Stimulated activated CD8-positive, alpha-beta memory T cell treated with anti-CD3 and anti-CD28 coated beads, Interleukin-2, amount 100 ng/mL, for 48 hours (primary cell): ENCODE results near the gene CT47B1.
"Not testable (repeated sequence)": the region's sequence is repeated elsewhere in the genome, so short reads cannot be mapped to it uniquely, and the experiment has no call there.

Source experiments
- DNase-seq, 2 donors: peaks; one replicate each; pipeline ENCODE4 v3.0.0-alpha.2; 2020; ENCODE audit warnings: low read depth in 2 of 2

Gene CT47B1

GRCh38 chrX:120875766-120876165 is at the start of gene CT47B1:
Gene CT47B1 (minus strand): TSS chrX:120875866. CDS start chrX:120875670, 196 bp downstream.
- DNase-seq = not testable (repeated sequence)

DNA sequence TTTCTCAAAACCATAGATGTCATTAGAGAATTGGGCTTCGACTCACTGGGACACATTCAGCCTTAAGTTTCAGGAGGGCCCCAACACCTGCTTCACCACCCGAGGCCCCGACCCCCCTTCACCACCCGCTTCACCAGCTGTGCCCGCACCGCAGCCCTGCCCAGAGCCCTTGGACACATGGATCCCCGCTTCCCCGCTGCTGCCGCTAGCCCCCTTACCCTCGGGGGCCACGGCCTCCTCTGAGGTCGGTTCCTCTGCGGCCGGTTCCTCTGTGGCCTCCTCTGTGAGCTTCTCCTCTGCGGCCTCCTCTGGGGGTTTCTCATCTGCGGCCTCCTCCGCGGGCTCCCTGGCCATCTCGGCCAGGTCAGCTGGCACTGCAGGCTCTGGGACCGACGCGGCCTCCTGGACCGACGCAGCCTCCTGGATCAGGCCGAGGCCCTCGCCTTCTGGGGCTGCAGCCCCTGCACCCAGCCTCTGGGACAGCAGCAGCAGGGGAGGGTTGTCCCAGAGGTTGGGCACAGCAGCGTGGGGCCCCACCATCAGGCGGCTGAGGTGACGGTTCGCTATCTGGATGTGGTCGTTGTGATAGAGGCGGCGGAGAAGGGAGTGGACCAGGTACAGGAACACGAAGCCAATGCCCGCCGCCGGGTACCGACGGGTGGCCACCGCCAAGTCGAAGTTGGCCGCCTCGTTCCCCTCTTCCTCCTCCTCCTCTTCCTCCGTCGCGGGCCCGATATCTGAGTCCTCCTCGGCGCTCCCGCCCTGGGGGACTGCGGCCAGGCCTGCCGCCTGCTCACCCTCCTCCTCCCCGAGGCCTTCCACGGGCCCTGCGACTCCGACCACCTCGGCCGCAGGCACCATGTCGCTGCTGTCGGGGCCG is 748 bp downstream of the CT47B1 start:
- no peak for DNase-seq

DNA sequence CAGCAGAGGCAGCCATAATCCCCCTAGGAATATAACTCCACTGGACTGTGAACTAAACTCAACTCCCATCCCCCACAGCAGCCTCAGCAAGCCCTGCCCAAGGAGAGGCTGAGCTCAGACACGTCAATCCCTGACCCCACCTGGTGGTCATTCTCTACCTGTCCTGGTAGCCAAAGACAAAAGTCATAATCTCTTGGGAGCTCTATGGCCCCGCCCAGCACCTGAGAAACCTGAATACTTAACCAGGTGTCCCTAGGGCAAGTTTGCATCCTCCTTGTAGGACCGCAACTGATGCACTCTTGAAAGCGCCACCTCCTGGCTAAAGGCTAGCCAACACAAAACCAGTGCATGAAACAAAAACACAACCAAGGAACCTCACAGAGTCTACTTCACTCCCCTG is 18.4 kb downstream of the CT47B1 start:
- DNase-seq = no peak

DNA sequence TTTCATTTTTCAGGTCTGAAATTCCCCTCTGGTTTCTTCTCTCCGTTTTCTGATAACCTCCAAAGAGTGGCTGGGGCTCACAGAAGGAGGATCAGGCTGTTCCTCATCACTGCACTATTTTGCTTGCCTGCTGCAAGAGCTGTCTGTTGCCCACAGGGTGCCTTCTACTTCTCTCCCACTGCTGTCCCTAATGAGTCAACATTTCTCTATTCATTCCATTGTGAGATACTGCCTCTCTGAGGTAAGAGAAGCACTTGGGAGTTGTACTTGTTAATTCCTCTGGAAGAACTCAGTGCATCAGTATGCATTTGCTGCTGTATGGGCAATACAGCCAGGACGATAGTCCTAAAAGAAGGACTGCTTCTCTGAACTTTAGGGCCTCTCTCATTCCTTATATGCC is 34.8 kb downstream of the CT47B1 start:
- DNase-seq = no peak

DNA sequence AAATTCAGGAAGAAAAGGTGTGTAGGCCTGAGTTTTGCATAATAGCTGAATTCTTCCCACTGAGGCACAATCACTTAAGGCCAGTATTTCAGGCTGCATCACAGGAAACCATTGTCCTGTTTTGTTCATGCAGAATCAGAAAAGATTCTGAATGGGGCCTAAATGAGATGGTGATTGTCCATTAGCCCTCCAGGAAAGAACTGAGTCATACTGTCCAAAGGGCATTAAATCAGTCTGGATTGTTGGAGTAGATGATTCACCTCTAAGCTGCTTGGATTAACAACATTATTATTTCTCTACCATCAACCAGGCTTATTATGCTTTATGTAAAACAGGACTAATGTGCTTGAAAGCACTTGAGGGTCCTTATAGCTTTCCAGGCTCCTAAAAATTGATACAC is 36.2 kb downstream of the CT47B1 start:
- no peak for DNase-seq

GRCh38 chrX:120827213-120827612 is 48.5 kb downstream of the CT47B1 start:
- not testable (repeated sequence) for DNase-seq

DNA sequence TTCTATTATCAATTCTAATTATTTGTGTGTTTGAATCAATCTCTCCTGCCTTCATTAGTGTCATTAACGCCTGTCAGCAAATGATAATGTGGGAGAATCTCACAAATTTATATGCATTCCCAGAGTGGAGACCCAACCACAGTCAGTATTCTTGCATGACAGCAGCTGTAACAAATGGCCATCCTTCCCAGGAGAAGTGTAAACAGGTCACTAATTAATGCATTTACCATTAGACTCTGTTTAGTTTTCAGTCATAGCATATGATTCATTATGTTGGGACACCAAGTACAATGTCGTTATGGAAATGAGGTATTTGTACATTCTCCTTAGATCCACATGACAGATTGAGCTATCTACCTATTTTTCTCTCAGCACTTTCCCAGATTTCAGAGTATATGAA is 50.5 kb downstream of the CT47B1 start:
- DNase-seq = no peak

DNA sequence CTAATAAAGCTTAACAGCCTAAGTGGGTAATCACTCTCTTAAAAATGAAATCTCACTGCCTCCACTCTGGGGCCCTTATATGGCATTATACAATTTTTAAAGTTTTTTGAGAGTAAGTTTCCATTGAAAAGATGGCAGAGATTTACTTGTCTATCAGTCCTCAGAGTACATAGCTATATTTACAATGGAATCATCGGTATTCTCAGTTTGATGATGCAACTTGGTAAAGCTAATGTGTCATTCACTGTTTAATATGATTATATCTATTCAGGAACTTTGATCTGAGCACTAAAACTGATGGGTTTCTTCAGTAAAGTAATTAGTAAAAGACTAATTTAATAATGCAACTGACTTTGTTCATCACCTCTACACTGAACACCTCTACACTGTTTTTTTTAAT is 51.6 kb downstream of the CT47B1 start:
- no peak for DNase-seq

GRCh38 chrX:120823556-120823955 is 52.1 kb downstream of the CT47B1 start:
- no peak for DNase-seq
